Measurements from ENCODE around the gene GAS2L1.

Gene GAS2L1

GRCh38 chr22:29306175-29306834 lies at the start of gene GAS2L1:
TSS of gene GAS2L1 (plus strand) at chr22:29306650. CDS start at chr22:29308106, 1,456 bp downstream.
- peak; percentile 34 to 42 for DNase-seq

- DNase-seq, result no peak
These were observed 48.7 kb upstream of the GAS2L1 start for GRCh38 chr22:29257751-29258181.

GRCh38 chr22:29258407-29259252 lies 47.8 kb upstream of the GAS2L1 start:
- DNase-seq, result no peak

DNA sequence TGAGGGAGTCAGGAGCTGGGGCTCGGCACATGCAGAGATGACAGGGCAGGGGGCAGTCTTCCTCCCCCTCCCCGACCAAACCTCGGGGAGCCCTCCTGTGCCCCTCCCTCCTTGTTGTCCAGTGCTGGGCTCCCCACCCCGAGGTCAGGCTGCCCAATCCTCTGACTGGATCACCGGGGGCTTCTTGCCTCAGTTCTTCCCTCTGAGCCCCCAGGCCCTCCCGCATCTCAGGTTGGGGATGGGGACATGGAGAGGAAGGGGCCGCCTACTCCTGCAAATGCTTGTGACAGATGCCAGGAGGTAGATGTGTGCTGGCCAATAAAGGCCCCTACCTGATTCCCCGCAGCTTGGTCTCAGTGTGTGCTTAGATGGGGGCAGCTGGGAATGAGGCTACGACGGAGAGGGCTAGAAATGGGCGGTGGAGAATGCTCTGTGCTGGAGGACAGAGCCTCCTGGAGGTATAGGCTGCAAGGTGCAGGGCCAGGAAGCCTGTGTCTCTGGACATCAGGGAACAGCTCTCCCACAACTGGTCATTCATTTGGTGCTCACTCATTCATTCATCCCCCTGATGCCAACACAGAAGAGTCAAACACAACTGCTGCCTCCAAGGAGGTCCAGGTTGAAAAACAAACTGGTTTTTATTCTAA lies 47.1 kb upstream of the GAS2L1 start:
- DNase-seq, result no peak

DNA sequence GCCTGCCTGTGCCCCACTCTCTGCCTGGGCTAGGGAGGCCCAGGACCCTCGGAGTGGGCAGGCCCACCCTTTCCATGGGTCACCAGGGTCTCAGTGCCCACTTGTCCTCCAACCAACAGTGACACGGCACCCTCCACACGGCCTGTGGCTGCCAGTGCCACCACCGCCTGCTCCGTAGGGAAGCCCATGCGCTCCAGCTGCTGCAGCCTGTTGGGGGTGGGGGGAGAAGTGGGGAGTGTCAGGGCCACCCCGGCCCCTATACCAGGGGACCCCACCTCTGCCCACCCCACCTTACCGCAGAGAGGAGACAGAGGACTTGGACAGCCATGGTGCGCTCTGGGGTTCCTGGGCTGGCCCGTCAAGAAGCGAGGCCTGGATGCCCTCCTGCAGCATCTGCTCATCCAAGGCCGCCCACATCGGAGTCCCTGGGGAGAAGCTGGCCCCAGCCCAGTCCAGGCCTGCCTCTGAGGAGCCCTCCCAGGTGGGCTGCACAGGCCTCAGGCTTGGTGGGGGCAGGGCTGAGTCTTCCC lies 46.4 kb upstream of the GAS2L1 start:
- DNase-seq, result no peak

DNA sequence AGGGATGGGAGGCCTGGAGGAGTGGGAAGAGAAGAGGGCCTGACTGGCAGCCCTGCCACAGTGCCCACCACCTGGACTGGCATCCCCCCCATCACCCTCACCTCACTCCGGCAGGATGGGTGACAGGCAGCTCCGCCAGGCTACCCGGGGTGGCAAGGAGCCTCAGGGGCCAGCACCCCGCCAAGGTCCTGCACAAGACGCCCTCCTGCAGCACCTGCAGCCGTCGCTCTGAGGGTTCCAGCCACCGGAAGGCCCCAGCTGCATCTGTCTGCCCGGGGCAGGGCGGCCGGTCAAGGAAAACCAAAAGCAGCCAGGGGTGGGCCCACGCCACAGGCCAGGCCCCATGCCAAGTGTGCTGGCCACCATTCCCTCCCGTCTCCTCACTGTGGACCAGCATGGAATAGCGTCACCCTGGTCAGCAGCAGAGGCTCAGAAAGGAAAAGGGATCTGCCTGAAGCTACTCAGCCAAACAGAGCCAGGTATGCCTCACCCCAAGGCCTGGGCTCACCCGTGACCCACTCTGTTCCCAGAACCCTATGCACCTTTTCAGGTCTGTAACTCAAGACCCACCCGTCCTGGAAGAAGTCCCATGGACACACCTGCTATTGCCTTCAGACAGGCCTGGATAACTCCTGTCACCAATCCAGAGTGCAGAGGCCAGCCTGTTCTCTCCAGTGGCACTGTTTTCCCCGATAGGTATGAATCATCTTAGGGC lies 45.7 kb upstream of the GAS2L1 start:
- DNase-seq, result no peak

- no peak for DNase-seq
These were observed 42.6 kb upstream of the GAS2L1 start for GRCh38 chr22:29263791-29264276.

- DNase-seq, result no peak
These were observed 41.1 kb upstream of the GAS2L1 start for GRCh38 chr22:29265305-29265704.

GRCh38 chr22:29265929-29266328 lies 40.5 kb upstream of the GAS2L1 start:
- no peak for DNase-seq

DNA sequence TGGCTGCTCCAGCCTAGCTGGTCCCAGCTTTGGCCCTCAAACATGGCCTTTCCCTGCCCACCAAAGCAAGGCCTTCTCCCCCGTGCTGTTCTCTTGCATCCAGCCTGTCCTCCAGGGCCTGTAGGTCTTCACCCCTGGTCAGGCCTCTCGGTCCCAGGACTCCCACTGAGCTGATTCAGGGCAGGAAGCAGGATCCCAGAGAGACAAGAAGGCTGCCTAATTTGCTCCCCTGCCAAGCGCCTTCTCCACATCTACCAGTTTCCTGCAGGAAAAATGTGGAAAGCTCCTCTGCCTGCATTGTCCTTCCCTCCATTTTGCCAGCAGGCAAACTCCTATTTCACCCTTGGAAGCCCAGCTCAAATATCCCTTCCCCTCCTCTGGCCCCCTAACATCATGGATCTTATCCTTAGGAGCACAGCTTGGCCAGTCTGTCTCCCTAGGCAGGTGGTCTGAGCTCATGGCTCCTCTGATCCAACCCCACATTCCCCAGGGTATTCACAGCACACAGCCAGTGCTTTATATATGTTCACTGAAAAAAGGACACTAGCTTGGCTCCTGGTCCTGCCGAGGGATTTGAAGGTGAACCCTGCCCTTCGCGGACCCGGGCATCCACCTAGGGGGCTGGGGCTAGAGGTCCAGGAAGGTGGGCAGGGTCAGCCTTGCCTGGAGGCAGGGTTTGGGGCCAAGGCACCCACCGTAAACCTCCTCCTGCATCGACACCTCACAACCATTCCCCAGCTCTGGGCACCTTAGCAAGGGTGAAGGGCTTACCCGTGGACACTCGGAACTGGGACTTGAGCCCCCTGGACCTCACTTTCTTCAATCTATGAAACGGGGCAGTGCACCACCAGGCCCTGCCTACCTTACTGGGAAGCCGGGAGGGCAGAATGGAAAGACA lies 39.6 kb upstream of the GAS2L1 start:
- DNase-seq, result no peak

- no peak for DNase-seq
These were observed 39.0 kb upstream of the GAS2L1 start for GRCh38 chr22:29267462-29267857.

DNA sequence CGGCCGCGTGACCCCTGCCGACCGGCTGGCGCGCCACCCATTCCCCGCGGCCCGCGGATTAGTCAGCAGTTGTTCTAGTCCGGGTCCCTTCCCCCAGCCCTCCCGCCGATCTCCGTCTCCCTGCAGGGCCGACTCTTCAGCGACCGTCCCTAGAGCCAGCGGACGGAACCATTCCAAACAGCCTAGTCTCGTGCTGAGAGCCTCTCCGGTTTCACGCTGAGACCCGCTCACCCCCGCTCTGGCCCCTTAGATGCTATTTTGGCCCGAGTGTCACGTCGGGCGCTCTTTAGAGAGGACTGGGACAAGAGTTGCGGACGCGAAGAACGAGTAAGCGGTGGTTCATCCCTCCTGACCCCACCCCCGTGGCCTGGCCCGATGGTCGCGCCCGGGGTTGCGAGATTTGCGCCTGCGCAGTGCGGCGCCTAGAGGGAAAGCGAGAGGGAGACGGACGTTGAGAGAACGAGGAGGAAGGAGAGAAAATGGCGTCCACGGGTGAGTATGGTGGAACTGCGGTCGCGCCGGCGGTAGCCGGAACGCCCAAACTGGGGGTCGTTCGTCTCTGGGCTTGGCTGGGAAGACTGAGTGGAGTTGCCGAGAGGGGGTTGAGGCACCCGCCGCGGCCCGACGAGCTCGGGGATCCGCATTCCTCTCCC lies 38.5 kb upstream of the GAS2L1 start, which contains the start of the genes EWSR1 and RHBDD3:
Gene EWSR1, plus strand, starts transcription at position 411 of the 653 bp plus-strand sequence. Its CDS starts 69 bp downstream, at position 480.
Gene RHBDD3, minus strand, starts transcription at position 124 of the 653 bp plus-strand sequence. CDS start 2,355 bp downstream, outside the sequence.
- peak; percentile 95 to 97 for DNase-seq

- DNase-seq, result peak; percentile 33 to 57
These were observed 37.8 kb upstream of the GAS2L1 start for GRCh38 chr22:29268511-29269229.

DNA sequence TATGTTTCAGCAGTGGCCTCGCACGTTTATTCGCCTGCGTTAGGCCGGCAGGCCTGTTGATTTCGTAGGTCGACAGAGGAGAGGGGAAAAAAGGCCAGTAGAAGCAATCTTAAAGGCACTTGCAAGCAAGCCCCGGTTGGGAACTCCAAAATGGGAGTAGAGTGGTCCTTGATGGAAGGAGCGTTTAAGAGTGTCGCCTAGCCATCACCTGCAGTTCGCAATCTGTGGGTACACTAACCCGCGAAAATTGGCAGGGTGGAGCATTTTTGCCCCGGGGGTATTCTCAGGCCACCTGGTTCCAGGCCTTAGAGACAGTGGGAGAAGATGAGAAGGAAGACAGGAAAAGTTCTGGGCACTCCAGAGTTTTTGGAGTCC lies 37.2 kb upstream of the GAS2L1 start:
- no peak for DNase-seq

GRCh38 chr22:29269731-29270474 lies 36.5 kb upstream of the GAS2L1 start:
- peak in 1 of 2 donors; percentile 23 for DNase-seq

GRCh38 chr22:29270475-29271271 lies 35.8 kb upstream of the GAS2L1 start:
- no peak for DNase-seq

- no peak for DNase-seq
These were observed 33.8 kb upstream of the GAS2L1 start for GRCh38 chr22:29272624-29273023.

- no peak for DNase-seq
These were observed 31.3 kb upstream of the GAS2L1 start for GRCh38 chr22:29275167-29275566.

All from CD4-positive, alpha-beta T cell treated with Interleukin-4 for 1 hour (primary cell).